ENCODE measurements around the gene EXOC2. TPM values are rescaled to one million over a fixed set of nuclear protein-coding genes. Genes with fewer than 3 reads are reported as not detected.

The EXOC2 gene
- total RNA-seq, 1 donor from 2014 or later = 28.5 TPM

DNA sequence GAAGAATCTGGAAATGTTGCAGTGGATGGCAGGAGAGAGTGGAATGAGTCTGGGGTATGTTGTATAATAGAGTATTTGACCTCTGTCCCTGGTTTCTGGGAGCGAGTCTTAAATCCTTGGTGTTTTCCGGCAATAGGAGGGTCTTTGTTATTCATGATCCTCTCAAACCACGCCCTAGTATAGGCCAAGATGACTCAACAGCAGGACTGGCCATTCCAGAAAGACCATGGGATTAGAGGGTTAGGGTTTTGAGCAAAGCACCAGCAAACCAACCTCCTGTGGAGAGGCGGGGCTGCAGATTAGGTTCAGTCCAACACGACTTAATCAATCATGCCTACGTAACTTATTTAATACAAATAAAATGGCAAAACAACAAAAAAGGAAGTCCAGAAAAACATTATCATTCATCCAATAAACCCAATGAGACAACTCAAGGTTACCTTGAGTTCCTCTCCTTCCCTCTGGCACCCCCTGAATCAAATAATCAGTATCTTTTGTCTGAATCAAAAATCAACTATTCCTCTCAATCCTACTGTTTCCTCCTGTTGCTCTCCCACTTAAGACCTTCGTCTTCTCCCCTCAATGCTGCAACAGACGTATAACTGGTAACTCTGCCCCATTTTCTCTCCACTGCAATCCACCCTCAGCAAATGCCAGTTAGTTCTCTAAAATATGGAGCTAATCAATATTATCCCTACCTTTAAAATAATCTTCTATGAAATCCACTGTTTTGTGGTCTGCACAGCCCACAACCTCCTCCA lies 51.5 kb downstream of the EXOC2 start:
- Histone ChIP-seq H3K27me3 (ENCODE audit: low read depth) (no peaks in the 10 kb centered on the region), H3K9me3 (no peaks in the 10 kb centered on the region), H3K4me3 (no peak overlapping the region), H3K4me1 (no peaks in the 10 kb centered on the region), H3K36me3 (peaks cover 13% of the 10 kb centered on the region), H3K27ac (no peak overlapping the region)
- intact Hi-C loops (cut with DNase I) = no loop called here
- TF ChIP-seq, protein P1, sequence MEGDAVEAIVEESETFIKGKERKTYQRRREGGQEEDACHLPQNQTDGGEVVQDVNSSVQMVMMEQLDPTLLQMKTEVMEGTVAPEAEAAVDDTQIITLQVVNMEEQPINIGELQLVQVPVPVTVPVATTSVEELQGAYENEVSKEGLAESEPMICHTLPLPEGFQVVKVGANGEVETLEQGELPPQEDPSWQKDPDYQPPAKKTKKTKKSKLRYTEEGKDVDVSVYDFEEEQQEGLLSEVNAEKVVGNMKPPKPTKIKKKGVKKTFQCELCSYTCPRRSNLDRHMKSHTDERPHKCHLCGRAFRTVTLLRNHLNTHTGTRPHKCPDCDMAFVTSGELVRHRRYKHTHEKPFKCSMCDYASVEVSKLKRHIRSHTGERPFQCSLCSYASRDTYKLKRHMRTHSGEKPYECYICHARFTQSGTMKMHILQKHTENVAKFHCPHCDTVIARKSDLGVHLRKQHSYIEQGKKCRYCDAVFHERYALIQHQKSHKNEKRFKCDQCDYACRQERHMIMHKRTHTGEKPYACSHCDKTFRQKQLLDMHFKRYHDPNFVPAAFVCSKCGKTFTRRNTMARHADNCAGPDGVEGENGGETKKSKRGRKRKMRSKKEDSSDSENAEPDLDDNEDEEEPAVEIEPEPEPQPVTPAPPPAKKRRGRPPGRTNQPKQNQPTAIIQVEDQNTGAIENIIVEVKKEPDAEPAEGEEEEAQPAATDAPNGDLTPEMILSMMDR (IDR thresholded peaks at IDR 0.05) = no peak
- no peak for DNase-seq
- no peak for ATAC-seq

DNA sequence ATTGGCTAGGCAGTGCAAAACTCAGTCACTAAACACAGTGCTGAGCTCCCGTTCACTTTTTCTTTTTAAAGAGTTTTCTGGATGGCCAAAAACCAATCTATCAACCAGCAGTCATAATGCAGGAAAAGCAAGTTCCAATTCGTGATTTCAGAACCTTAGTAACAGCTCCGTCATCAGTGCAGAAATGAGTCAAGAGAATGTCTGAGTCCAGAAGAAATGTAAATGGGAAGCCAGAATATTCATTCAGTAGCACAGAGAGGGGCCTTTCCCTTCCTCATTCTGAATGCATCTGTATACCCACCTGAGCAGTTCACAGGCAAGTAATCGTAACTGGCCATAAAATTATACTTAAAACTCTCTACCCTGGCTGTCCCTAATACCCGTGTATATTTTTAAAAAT lies 56.5 kb downstream of the EXOC2 start:
- no peak overlapping the region for H3K4me3 ChIP-seq
- TF ChIP-seq, protein P1 (IDR thresholded peaks at IDR 0.05) = no peak
- H3K9me3 ChIP-seq = no peaks in the 10 kb centered on the region
- H3K27ac ChIP-seq = no peak overlapping the region
- H3K4me1 ChIP-seq = no peaks in the 10 kb centered on the region
- DNase-seq (no peak), ATAC-seq (no peak)
- no peaks in the 10 kb centered on the region for H3K27me3 ChIP-seq (ENCODE audit: low read depth)
- H3K36me3 ChIP-seq = peaks cover 35% of the 10 kb centered on the region
- intact Hi-C loops (cut with DNase I) = no loop called here

GRCh38 chr6:635233-635632 lies 57.7 kb downstream of the EXOC2 start:
- TF ChIP-seq, protein P1 (IDR thresholded peaks at IDR 0.05) = no peak
- ATAC-seq = no peak
- no peak overlapping the region for H3K4me3 ChIP-seq

DNA sequence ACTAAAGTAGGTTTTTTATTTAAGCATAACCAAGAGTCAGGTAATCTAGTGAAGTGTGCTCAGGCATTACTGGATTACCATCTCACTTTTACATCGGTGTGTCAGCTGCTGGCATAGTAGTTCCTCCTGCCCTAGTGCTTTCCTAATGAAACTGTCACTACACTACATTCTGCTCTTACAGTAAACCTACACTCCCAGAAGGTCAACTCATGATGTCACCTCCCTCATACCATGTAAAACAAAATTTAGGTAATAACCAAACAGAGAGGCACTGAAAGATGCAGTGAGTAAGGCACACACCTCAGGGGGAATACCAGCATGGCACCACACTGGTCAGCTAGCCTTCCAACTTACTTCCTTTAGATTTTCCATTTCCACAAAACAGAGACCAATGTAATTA lies 59.3 kb downstream of the EXOC2 start:
- intact Hi-C loops (cut with DNase I) = no loop called here
- peaks cover 5% of the 10 kb centered on the region for H3K4me1 ChIP-seq
- ATAC-seq = no peak
- H3K27ac ChIP-seq = no peak overlapping the region
- no peak overlapping the region for H3K4me3 ChIP-seq
- H3K9me3 ChIP-seq = no peaks in the 10 kb centered on the region
- DNase-seq = no peak
- no peaks in the 10 kb centered on the region for H3K27me3 ChIP-seq (ENCODE audit: low read depth)
- peaks cover 42% of the 10 kb centered on the region for H3K36me3 ChIP-seq
- TF ChIP-seq, protein P1 (IDR thresholded peaks at IDR 0.05) = no peak

More at GRCh38 chr6:635233-635632, 57.7 kb downstream of the EXOC2 start:
- Histone ChIP-seq H3K4me1 (no peaks in the 10 kb centered on the region), H3K27ac (no peak overlapping the region), H3K36me3 (peaks cover 42% of the 10 kb centered on the region), H3K27me3 (ENCODE audit: low read depth) (no peaks in the 10 kb centered on the region), H3K9me3 (no peaks in the 10 kb centered on the region)
- intact Hi-C loops (cut with DNase I) = no loop called here
- DNase-seq = no peak

DNA sequence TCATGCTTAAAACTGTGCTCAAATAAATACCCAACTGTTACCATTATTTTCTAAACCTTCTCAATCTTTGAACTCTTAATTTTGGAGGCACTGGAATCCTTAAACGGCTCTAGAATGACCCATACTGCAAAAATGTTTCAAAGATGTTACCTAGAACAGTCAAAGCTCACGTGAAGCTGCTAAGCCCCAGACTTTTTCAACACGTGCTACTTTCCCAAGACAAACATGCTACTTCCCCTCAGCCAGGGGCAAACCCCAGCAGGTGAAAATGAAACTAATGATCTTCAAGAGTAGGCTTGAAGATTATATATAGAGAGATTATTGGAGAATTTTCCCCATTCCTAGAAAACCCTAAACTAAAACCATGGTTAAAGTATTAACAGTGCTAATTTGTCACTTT lies 64.2 kb downstream of the EXOC2 start:
- H3K4me1 ChIP-seq = peaks cover 5% of the 10 kb centered on the region
- no peaks in the 10 kb centered on the region for H3K27me3 ChIP-seq (ENCODE audit: low read depth)
- TF ChIP-seq, protein P1 (IDR thresholded peaks at IDR 0.05) = no peak
- no peak overlapping the region for H3K27ac ChIP-seq
- DNase-seq = no peak
- no peaks in the 10 kb centered on the region for H3K9me3 ChIP-seq
- H3K36me3 ChIP-seq = peaks cover 31% of the 10 kb centered on the region
- intact Hi-C loops (cut with DNase I) = no loop called here
- no peak for ATAC-seq
- H3K4me3 ChIP-seq = no peak overlapping the region

All from lower lobe of right lung (tissue), 2 donors.